ENCODE results near the gene IFRD2. TPM values are rescaled to one million over a fixed set of nuclear protein-coding genes. Genes with fewer than 3 reads are reported as not detected.
A peak's percentile ranks its signal among the peaks of the same experiment; 100 is the strongest.

Gene IFRD2
- total and polyA plus RNA-seq, 2 of the 13 experiments (the other 11 are each of a cell fraction or from before 2014, with no cell fraction given), result 32.8 to 96.1 TPM

DNA sequence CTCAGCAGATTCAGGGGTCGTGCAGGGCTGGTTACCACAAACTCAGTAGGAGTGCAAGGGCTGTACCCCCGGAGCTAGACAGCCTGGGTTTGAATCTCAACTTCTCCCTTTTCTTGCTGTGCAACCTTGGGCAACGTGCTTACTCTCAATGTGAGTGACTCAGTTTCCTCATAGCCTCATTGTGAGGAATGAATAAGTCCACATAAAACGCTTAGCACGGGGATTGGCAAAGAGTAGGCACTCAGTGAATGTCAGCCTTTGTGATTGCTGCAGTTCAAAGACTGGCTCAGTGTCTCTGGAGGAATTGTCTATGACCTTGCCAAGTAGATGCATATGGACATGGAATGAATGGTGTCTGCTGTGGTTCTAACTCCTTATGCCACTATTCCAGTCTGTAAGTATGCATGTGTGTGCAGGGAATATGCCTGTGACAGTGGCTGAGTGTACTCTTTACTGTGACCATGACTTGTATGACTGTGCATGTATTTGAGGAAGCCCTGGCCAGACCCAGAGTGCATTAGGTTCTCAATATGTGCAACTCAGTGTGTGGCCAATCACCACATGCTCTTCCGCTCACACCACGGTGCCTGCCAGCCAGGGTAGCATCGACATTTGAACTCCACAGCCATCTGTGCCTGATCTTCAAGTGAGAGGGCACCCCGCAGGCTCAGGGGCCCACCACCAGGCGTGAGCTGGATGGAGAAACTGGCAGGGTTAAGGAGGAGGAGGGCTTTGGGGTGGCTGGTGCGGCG is 7.9 kb upstream of the IFRD2 start (continued):
- TF ChIP-seq, protein P1, sequence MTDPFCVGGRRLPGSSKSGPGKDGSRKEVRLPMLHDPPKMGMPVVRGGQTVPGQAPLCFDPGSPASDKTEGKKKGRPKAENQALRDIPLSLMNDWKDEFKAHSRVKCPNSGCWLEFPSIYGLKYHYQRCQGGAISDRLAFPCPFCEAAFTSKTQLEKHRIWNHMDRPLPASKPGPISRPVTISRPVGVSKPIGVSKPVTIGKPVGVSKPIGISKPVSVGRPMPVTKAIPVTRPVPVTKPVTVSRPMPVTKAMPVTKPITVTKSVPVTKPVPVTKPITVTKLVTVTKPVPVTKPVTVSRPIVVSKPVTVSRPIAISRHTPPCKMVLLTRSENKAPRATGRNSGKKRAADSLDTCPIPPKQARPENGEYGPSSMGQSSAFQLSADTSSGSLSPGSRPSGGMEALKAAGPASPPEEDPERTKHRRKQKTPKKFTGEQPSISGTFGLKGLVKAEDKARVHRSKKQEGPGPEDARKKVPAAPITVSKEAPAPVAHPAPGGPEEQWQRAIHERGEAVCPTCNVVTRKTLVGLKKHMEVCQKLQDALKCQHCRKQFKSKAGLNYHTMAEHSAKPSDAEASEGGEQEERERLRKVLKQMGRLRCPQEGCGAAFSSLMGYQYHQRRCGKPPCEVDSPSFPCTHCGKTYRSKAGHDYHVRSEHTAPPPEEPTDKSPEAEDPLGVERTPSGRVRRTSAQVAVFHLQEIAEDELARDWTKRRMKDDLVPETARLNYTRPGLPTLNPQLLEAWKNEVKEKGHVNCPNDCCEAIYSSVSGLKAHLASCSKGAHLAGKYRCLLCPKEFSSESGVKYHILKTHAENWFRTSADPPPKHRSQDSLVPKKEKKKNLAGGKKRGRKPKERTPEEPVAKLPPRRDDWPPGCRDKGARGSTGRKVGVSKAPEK (CRISPR knock-in tag; IDR thresholded peaks at IDR 0.05; ENCODE audit: borderline replicate concordance), result no peak
- TF ChIP-seq SETDB1 (CRISPR knock-in tag; IDR thresholded peaks at IDR 0.05; ENCODE audit: borderline replicate concordance), result no peak
- TF ChIP-seq, protein P2, sequence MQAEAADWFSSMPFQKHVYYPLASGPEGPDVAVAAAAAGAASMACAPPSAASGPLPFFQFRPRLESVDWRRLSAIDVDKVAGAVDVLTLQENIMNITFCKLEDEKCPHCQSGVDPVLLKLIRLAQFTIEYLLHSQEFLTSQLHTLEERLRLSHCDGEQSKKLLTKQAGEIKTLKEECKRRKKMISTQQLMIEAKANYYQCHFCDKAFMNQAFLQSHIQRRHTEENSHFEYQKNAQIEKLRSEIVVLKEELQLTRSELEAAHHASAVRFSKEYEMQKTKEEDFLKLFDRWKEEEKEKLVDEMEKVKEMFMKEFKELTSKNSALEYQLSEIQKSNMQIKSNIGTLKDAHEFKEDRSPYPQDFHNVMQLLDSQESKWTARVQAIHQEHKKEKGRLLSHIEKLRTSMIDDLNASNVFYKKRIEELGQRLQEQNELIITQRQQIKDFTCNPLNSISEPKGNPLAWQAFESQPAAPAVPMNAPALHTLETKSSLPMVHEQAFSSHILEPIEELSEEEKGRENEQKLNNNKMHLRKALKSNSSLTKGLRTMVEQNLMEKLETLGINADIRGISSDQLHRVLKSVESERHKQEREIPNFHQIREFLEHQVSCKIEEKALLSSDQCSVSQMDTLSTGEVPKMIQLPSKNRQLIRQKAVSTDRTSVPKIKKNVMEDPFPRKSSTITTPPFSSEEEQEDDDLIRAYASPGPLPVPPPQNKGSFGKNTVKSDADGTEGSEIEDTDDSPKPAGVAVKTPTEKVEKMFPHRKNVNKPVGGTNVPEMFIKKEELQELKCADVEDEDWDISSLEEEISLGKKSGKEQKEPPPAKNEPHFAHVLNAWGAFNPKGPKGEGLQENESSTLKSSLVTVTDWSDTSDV (CRISPR knock-in tag; IDR thresholded peaks at IDR 0.05), result no peak
- TF ChIP-seq GABPA (IDR thresholded peaks at IDR 0.05; ENCODE audit: low read depth, low read length), result no peak
- TF ChIP-seq GABPA (CRISPR knock-in tag; IDR thresholded peaks at IDR 0.05; ENCODE audit: low read depth), result no peak
- TF ChIP-seq, protein P3, sequence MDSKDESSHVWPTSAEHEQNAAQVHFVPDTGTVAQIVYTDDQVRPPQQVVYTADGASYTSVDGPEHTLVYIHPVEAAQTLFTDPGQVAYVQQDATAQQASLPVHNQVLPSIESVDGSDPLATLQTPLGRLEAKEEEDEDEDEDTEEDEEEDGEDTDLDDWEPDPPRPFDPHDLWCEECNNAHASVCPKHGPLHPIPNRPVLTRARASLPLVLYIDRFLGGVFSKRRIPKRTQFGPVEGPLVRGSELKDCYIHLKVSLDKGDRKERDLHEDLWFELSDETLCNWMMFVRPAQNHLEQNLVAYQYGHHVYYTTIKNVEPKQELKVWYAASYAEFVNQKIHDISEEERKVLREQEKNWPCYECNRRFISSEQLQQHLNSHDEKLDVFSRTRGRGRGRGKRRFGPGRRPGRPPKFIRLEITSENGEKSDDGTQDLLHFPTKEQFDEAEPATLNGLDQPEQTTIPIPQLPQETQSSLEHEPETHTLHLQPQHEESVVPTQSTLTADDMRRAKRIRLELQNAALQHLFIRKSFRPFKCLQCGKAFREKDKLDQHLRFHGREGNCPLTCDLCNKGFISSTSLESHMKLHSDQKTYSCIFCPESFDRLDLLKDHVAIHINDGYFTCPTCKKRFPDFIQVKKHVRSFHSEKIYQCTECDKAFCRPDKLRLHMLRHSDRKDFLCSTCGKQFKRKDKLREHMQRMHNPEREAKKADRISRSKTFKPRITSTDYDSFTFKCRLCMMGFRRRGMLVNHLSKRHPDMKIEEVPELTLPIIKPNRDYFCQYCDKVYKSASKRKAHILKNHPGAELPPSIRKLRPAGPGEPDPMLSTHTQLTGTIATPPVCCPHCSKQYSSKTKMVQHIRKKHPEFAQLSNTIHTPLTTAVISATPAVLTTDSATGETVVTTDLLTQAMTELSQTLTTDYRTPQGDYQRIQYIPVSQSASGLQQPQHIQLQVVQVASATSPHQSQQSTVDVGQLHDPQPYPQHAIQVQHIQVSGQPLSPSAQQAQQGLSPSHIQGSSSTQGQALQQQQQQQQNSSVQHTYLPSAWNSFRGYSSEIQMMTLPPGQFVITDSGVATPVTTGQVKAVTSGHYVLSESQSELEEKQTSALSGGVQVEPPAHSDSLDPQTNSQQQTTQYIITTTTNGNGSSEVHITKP (CRISPR knock-in tag; IDR thresholded peaks at IDR 0.05; ENCODE audit: low read depth), result no peak
- no peak for TF ChIP-seq ZSCAN12 (CRISPR knock-in tag; IDR thresholded peaks at IDR 0.05)
- no peak for TF ChIP-seq MXD4 (CRISPR knock-in tag; IDR thresholded peaks at IDR 0.05)
- no peak for TF ChIP-seq ZSCAN9 (CRISPR knock-in tag; IDR thresholded peaks at IDR 0.05; ENCODE audit: borderline replicate concordance)
- no peak for TF ChIP-seq ZNF850 (CRISPR knock-in tag; conservative IDR thresholded peaks at IDR 0.05)
- TF ChIP-seq KLF15 (CRISPR knock-in tag; IDR thresholded peaks at IDR 0.05; ENCODE audit: borderline replicate concordance), result no peak
- TF ChIP-seq ZNF557 (CRISPR knock-in tag; IDR thresholded peaks at IDR 0.05), result peak; percentile 15; the same call in 1 of the 2 replicates
- TF ChIP-seq, protein P4, sequence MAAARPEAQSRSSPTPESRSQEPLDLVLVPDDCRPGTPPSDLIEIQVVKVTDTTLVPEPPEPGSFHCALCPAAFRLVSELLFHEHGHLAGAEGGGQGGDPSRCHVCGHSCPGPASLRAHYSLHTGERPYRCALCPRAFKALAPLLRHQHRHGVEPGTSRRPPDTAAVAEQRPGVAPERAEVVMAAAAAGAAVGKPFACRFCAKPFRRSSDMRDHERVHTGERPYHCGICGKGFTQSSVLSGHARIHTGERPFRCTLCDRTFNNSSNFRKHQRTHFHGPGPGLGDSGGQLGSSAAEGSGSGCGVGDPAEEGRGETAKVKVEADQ (CRISPR knock-in tag; IDR thresholded peaks at IDR 0.05; ENCODE audit: borderline replicate concordance), result no peak
- TF ChIP-seq SMAD3 (CRISPR knock-in tag; IDR thresholded peaks at IDR 0.05), result no peak
- 0 out of 2 replicates have a peak, but pooled peaks have one; percentile 46 for TF ChIP-seq ZNF446 (CRISPR knock-in tag; IDR thresholded peaks at IDR 0.05)
- TF ChIP-seq RFXAP (CRISPR knock-in tag; IDR thresholded peaks at IDR 0.05; ENCODE audit: borderline replicate concordance), result 0 out of 2 replicates have a peak, but pooled peaks have one; percentile 7
- TF ChIP-seq ZNF709 (CRISPR knock-in tag; IDR thresholded peaks at IDR 0.05), result 0 out of 2 replicates have a peak, but pooled peaks have one; percentile 48
- no peak for TF ChIP-seq ZFAT (CRISPR knock-in tag; conservative IDR thresholded peaks at IDR 0.05)
- TF ChIP-seq HNRNPK (IDR thresholded peaks at IDR 0.05; ENCODE audit: low read depth, low read length, poor library complexity, severe bottlenecking), result no peak

All from HepG2 (cell line).